ENCODE results near the gene CAPZB.

DNA sequence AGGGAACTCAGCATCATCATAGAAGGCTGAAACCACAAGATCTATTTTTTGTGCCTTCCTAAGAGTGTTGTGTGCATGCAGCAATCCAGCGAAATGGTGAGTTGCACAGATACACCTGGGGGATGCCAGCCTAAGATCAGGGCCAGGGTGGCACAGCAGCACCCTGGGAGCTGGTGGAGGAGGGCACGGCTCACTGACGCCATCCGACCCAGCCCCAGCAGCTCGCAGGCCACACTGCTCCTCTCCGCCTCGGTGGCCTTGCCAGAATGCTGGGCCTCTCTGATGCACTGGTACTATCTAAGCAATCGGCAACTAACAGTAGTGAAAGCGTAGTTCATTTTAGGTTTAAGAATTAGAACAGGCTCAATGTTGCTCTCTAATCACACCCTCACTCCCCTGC is 37.8 kb downstream of the CAPZB start:
- TF ChIP-seq, protein P1, sequence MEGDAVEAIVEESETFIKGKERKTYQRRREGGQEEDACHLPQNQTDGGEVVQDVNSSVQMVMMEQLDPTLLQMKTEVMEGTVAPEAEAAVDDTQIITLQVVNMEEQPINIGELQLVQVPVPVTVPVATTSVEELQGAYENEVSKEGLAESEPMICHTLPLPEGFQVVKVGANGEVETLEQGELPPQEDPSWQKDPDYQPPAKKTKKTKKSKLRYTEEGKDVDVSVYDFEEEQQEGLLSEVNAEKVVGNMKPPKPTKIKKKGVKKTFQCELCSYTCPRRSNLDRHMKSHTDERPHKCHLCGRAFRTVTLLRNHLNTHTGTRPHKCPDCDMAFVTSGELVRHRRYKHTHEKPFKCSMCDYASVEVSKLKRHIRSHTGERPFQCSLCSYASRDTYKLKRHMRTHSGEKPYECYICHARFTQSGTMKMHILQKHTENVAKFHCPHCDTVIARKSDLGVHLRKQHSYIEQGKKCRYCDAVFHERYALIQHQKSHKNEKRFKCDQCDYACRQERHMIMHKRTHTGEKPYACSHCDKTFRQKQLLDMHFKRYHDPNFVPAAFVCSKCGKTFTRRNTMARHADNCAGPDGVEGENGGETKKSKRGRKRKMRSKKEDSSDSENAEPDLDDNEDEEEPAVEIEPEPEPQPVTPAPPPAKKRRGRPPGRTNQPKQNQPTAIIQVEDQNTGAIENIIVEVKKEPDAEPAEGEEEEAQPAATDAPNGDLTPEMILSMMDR (IDR thresholded peaks at IDR 0.05; ENCODE audit: low read length): no peak
- TF ChIP-seq EZH2 (IDR thresholded peaks at IDR 0.05; ENCODE audit: borderline replicate concordance, low read length): no peak

All from OCI-LY1 (cell line).